ENCODE results near the gene CCDC112.
A peak's percentile ranks its signal among the peaks of the same experiment; 100 is the strongest.
"Not testable (repeated sequence)": the region's sequence is repeated elsewhere in the genome, so short reads cannot be mapped to it uniquely, and the experiment has no call there.

CCDC112 gene

GRCh38 chr5:115264786-115265185 is 31.7 kb downstream of the CCDC112 start:
- DNase-seq (ENCODE audit: low spot score): no peak
- TF ChIP-seq, protein P1, sequence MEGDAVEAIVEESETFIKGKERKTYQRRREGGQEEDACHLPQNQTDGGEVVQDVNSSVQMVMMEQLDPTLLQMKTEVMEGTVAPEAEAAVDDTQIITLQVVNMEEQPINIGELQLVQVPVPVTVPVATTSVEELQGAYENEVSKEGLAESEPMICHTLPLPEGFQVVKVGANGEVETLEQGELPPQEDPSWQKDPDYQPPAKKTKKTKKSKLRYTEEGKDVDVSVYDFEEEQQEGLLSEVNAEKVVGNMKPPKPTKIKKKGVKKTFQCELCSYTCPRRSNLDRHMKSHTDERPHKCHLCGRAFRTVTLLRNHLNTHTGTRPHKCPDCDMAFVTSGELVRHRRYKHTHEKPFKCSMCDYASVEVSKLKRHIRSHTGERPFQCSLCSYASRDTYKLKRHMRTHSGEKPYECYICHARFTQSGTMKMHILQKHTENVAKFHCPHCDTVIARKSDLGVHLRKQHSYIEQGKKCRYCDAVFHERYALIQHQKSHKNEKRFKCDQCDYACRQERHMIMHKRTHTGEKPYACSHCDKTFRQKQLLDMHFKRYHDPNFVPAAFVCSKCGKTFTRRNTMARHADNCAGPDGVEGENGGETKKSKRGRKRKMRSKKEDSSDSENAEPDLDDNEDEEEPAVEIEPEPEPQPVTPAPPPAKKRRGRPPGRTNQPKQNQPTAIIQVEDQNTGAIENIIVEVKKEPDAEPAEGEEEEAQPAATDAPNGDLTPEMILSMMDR (IDR thresholded peaks at IDR 0.05; ENCODE audit: extremely low read depth, missing control alignments): no peak

GRCh38 chr5:115263078-115263380 is 33.4 kb downstream of the CCDC112 start:
- no peak for DNase-seq (ENCODE audit: low spot score)
- TF ChIP-seq, protein P1 (IDR thresholded peaks at IDR 0.05; ENCODE audit: extremely low read depth, missing control alignments): no peak

DNA sequence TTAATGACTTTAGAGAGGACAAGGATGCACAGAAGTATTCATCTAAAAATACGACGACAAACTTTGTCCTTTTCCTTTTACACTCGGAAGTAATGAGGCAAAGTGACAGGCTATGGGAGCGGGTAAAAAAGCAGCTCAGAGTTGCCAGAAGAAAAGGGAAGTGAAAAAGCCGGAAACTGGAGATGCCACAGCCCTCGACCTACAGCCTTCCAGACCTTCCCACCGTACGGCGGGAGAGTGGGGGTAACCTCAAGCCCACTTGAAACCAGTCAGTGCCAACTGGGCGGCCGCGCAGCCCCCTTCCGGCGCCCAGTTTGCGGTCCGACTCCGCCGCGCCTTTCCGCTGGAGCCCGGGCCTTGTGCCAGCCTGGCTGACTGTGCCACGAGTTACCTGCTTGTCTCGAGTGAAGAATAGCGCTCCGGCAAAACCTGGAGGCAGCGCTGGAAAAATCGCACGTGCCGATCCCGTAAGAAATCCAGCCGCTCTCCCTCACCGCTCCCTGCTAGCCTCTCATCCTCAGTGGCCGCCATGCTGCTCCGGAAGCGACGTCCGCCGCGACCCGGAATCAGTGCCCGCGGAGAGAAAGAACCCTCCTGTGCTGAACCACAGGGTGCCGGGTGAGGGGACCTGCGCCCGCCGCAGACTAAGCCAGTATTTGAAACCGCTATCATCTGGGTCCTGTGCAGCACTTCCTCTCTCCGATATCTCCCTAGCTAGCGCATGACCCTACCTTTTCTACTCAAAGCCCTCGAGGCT is 34.0 kb downstream of the CCDC112 start, which contains the start of gene PGGT1B:
Gene PGGT1B, minus strand, starts transcription at position 557 of the 757 bp plus-strand sequence. Its CDS starts 26 bp downstream, at position 531.
- TF ChIP-seq, protein P1 (IDR thresholded peaks at IDR 0.05; ENCODE audit: extremely low read depth, missing control alignments): no peak
- peak; percentile 81 for DNase-seq (ENCODE audit: low spot score)

GRCh38 chr5:115262011-115262320 is 34.5 kb downstream of the CCDC112 start:
- DNase-seq (ENCODE audit: low spot score): peak; percentile 36
- TF ChIP-seq, protein P1 (IDR thresholded peaks at IDR 0.05; ENCODE audit: extremely low read depth, missing control alignments): no peak

GRCh38 chr5:115260248-115260647 is 36.2 kb downstream of the CCDC112 start:
- TF ChIP-seq, protein P1 (IDR thresholded peaks at IDR 0.05; ENCODE audit: extremely low read depth, missing control alignments): no peak
- DNase-seq (ENCODE audit: low spot score): no peak

- TF ChIP-seq, protein P1 (IDR thresholded peaks at IDR 0.05; ENCODE audit: extremely low read depth, missing control alignments): no peak
- no peak for DNase-seq (ENCODE audit: low spot score)
These were observed 38.5 kb downstream of the CCDC112 start for GRCh38 chr5:115257981-115258380.

DNA sequence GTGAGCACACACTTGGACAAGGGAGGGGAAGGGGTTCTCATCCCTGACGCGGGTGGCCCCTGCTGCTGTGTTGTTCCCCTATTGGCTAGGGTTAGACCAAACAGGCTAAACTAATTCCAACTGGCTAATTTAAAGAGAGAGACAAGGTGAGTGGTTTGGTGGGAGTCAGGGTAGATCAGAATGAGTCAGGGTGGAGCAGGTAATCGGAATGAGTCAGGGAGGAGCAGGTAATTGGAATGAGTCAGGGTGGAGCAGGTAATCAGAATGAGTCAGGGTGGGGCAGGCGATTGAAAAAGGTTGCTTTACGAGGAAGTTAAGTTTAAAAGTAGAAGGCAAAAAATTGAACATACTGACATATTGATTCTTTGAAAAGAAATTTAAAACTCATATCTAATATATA is 47.1 kb downstream of the CCDC112 start:
- DNase-seq (ENCODE audit: low spot score): not testable (repeated sequence)

DNA sequence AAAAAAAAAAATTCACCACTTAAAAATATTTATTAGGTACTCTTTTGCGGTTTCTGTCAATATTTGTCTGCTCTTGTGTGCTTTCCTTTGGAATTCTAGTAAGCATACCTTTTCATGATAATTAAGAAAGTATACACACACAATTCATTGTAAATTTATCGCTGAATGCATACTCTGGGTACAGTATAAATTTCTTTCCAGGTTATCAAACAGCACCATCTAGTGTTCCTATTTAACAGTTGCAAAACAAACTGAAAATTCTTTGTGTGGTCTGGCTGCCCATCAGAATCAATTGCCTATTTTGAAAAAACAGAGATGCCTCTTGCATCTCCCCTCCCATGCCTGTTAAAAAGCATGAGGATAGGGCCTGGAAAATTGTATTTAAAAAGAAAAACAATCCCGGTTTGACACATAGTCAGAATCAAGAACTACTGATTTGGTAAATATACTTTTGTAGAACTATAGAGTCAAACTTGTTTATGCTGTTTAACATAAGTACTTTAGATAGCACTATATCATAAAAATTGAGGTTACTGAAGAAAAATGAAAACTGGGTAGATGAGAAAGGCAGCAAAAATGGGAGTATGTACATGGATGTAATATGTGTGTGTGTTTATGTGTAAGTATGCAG is 50.0 kb downstream of the CCDC112 start:
- TF ChIP-seq, protein P1 (IDR thresholded peaks at IDR 0.05; ENCODE audit: extremely low read depth, missing control alignments): peak; percentile 30
- peak; percentile 34 for DNase-seq (ENCODE audit: low spot score)
